ENCODE results near the gene FEN1.
A peak's percentile ranks its signal among the peaks of the same experiment; 100 is the strongest.

Gene FEN1

GRCh38 chr11:61805146-61805545, 12.4 kb downstream of the FEN1 start:
- CTCF ChIA-PET = interaction anchor here (1.7 to 3.7 kb wide), 5 partner anchors 7 to 303 kb away, joined by 5 to 41 read pairs (median 7); partner anchors contain the start of gene FADS1
- POLR2A ChIA-PET = no interaction called here
- no peak for TF ChIP-seq CTCF (IDR thresholded peaks at IDR 0.05; ENCODE audit: control extremely low read depth, extremely low read depth, low read depth, missing control alignments)

GRCh38 chr11:61806785-61807184, 14.1 kb downstream of the FEN1 start:
- no peak for TF ChIP-seq CTCF (IDR thresholded peaks at IDR 0.05; ENCODE audit: control extremely low read depth, extremely low read depth, low read depth, missing control alignments)
- CTCF ChIA-PET = interaction anchor here (1.6 to 3.7 kb wide), 6 partner anchors 9 to 301 kb away, joined by 4 to 41 read pairs (median 7); partner anchors contain the start of gene FADS1
- POLR2A ChIA-PET = interaction anchor here (1.0 to 1.6 kb wide), 2 partner anchors 9 to 10 kb away, joined by 3 to 5 read pairs; no protein-coding TSS in a partner anchor
- DNase-seq (ENCODE audit: extremely low spot score) = no peak

More at GRCh38 chr11:61805146-61805545, 12.4 kb downstream of the FEN1 start:
- DNase-seq (ENCODE audit: extremely low spot score) = no peak

GRCh38 chr11:61810671-61811175, 18.0 kb downstream of the FEN1 start:
- ChIA-PET CTCF (interaction anchor here (1.9 to 8.8 kb wide), 2 partner anchors 10 to 14 kb away, joined by 9 to 103 read pairs; no protein-coding TSS in a partner anchor), POLR2A (no interaction called here)
- DNase-seq (ENCODE audit: extremely low spot score) = no peak
- TF ChIP-seq CTCF (IDR thresholded peaks at IDR 0.05; ENCODE audit: control extremely low read depth, extremely low read depth, low read depth, missing control alignments) = no peak

- ChIA-PET CTCF (interaction anchor here (1.0 to 8.8 kb wide), 4 partner anchors 9 to 59 kb away, joined by 3 to 103 read pairs (median 8); no protein-coding TSS in a partner anchor), POLR2A (no interaction called here)
- no peak for DNase-seq (ENCODE audit: extremely low spot score)
- no peak for TF ChIP-seq CTCF (IDR thresholded peaks at IDR 0.05; ENCODE audit: control extremely low read depth, extremely low read depth, low read depth, missing control alignments)
These were observed 19.1 kb downstream of the FEN1 start for GRCh38 chr11:61811831-61812230.

GRCh38 chr11:61812736-61813411, 20.2 kb downstream of the FEN1 start:
- CTCF ChIA-PET = interaction anchor here (1.0 to 8.8 kb wide), 5 partner anchors 8 to 86 kb away, joined by 3 to 103 read pairs (median 9); no protein-coding TSS in a partner anchor
- POLR2A ChIA-PET = no interaction called here
- TF ChIP-seq CTCF (IDR thresholded peaks at IDR 0.05; ENCODE audit: control extremely low read depth, extremely low read depth, low read depth, missing control alignments) = no peak
- DNase-seq (ENCODE audit: extremely low spot score) = no peak

- CTCF ChIA-PET = interaction anchor here (1.0 to 8.8 kb wide), 20 partner anchors 8 to 293 kb away, joined by 3 to 103 read pairs (median 8); partner anchors contain the start of genes FADS2, FADS3 and FEN1
These were observed 21.7 kb downstream of the FEN1 start for GRCh38 chr11:61814247-61814957.

More at GRCh38 chr11:61814247-61814957, 21.7 kb downstream of the FEN1 start:
- peak; percentile 27 for DNase-seq (ENCODE audit: extremely low spot score)
- POLR2A ChIA-PET = interaction anchor here (0.8 to 2.3 kb wide), 8 partner anchors 11 to 152 kb away, joined by 3 to 16 read pairs (median 6); partner anchors contain the start of genes FADS2, FEN1, FTH1 and TMEM258
- no peak for TF ChIP-seq CTCF (IDR thresholded peaks at IDR 0.05; ENCODE audit: control extremely low read depth, extremely low read depth, low read depth, missing control alignments)

Measured in GM10248 (cell line).